GM19463 (cell line): ENCODE results near the gene TERT.

Experiments used
- ATAC-seq: cut with Tn5 transposase; IDR thresholded peaks from one replicate; pipeline ENCODE4 v1.9.1; 2021; ENCODE audit warnings: mild to moderate bottlenecking, moderate library complexity; ENCODE audit not compliant: unreplicated experiment

Gene TERT

GRCh38 chr5:1265026-1265425 is 29.8 kb downstream of the TERT start:
- ATAC-seq = no peak

- no peak for ATAC-seq
These were observed 30.7 kb downstream of the TERT start for GRCh38 chr5:1264211-1264610.

- no peak for ATAC-seq
These were observed 32.5 kb downstream of the TERT start for GRCh38 chr5:1262381-1262780.

GRCh38 chr5:1261643-1262042 is 33.2 kb downstream of the TERT start:
- ATAC-seq = no peak

GRCh38 chr5:1259806-1260480 is 34.9 kb downstream of the TERT start:
- ATAC-seq = no peak

- ATAC-seq = no peak
These were observed 37.0 kb downstream of the TERT start for GRCh38 chr5:1257841-1258240.

- no peak for ATAC-seq
These were observed 37.5 kb downstream of the TERT start for GRCh38 chr5:1257363-1257762.

GRCh38 chr5:1256776-1257175 is 38.1 kb downstream of the TERT start:
- no peak for ATAC-seq

GRCh38 chr5:1255081-1255561 is 39.7 kb downstream of the TERT start:
- ATAC-seq = no peak

- no peak for ATAC-seq
These were observed 40.7 kb downstream of the TERT start for GRCh38 chr5:1254196-1254595.

GRCh38 chr5:1253456-1254105 is 41.3 kb downstream of the TERT start:
- ATAC-seq = no peak

- no peak for ATAC-seq
These were observed 42.2 kb downstream of the TERT start for GRCh38 chr5:1252681-1253080.

GRCh38 chr5:1251678-1252580 is 42.9 kb downstream of the TERT start:
- ATAC-seq = no peak

- no peak for ATAC-seq
These were observed 45.2 kb downstream of the TERT start for GRCh38 chr5:1249366-1250280.

- ATAC-seq = no peak
These were observed 47.1 kb downstream of the TERT start for GRCh38 chr5:1247811-1248210.

- no peak for ATAC-seq
These were observed 48.0 kb downstream of the TERT start for GRCh38 chr5:1246711-1247431.

- no peak for ATAC-seq
These were observed 48.8 kb downstream of the TERT start for GRCh38 chr5:1245905-1246576.

GRCh38 chr5:1244976-1245375 is 49.9 kb downstream of the TERT start:
- ATAC-seq = no peak

- no peak for ATAC-seq
These were observed 50.6 kb downstream of the TERT start for GRCh38 chr5:1244255-1244654.
